Forelimb muscle (tissue), 1 donor: Measurements from ENCODE around the gene SRGAP1. TPM values are rescaled to one million over a fixed set of nuclear protein-coding genes. Genes with fewer than 3 reads are reported as not detected.
"Not testable (repeated sequence)": the region's sequence is repeated elsewhere in the genome, so short reads cannot be mapped to it uniquely, and the experiment has no call there.

Source experiments
- DNase-seq: peaks from one replicate; pipeline ENCODE4 v3.0.0-alpha.2; 2013; ENCODE audit warnings: low read depth
- polyA plus RNA-seq: library from polyadenylated mRNA; unstranded; fragments of 120-200 nt; gene quantifications from one replicate; pipeline ENCODE4 v1.2.1, GENCODE V29; 2013; ENCODE audit not compliant: insufficient read length

The SRGAP1 gene
- polyA plus RNA-seq, 1 donor: 5.9 TPM

DNA sequence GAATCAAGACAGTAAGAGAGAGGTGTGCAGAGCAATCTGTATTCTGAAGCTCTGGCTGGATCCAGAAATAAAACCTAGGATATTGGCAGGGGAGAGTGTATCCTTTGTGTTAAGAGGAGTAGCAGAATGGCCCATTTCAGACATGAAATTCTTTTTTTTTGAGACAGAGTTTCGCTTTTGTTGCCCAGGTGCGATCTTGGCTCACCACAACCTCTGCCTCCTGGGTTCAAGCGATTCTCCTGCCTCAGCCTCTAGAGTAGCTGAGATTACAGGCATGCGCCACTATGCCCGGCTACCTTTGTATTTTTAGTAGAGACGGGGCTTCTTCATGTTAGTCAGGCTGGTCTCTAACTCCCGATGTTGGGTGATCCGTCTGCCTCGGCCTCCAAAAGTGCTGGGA is 6.1 kb upstream of the SRGAP1 start:
- no peak for DNase-seq

DNA sequence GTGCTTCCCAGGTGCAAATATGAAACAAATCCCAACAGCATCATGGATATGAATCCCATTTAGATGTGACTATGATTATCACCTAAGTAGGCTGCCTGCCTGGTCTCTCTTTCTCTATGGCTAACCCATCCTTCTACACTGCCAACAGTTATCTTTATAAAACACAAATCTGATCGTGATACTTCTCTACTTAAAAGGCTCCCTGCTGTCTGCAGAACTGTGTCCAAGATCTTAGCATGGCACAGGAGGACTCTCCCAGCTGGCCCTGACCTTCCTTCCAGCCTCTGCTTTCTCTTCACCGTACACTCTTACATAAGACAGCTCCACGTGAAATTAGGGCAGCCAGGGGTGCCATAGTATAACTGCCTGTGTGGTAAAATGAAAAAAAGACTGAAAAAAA is 3.5 kb upstream of the SRGAP1 start:
- no peak for DNase-seq

DNA sequence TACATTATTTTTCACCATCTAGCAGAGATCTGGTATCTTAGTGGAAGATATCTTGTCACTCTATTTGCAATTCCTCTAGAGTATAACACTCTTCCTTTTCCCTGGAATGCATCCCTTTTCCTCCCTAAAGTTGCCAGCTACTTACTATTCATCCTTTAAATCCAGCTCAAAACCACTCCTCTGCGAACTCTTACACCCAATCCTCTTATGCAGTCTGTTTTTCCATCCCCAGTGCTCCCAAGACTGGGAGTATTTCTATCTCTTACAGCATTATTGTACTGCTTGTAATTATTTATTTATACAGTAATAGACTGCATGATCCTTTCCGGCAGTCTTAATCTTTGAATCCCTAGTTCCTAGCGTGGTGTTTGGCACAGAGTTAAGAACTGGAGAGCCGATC is 2.9 kb upstream of the SRGAP1 start:
- DNase-seq: no peak

DNA sequence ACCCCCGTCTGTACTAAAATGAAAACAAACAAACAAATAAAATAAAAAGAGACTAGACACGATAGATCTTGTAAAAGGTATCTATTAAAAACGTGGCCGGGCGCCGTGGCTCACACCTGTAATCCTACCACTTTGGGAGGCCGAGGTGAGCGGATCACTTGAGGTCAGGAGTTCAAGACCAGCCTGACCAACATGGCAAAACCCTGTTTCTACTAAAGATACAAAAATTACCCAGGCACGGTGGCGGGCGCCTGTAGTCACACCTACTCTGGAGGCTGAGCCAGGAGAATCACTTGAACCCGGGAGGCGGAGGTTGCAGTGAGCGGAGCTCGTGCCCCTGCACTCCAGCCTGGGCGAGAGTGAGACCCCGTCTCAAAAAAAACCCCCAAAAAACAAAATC is 1.8 kb upstream of the SRGAP1 start:
- not testable (repeated sequence) for DNase-seq

DNA sequence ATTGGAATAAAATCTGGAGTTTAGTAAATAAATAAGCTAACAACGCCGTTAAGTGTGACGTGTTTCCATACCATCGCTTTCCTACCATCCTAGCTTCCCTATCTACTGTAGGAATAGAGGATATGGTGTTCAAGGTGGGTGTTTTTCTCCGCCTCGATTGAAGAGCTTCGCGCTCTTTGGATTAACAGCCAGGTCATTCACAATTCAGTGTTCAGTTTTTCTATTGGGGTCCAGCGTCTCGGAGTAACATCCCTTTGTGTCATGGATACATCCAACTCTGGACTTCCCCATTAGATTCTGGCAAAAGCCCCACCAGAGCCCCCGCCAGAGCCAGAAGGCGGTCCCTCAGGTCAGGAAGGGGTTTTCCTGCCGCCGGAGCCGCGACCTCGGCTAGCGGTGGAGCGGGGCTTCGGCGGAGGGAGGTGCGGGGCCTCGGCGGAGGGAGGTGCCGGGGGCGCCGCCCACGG is 1.2 kb upstream of the SRGAP1 start:
- no peak for DNase-seq

DNA sequence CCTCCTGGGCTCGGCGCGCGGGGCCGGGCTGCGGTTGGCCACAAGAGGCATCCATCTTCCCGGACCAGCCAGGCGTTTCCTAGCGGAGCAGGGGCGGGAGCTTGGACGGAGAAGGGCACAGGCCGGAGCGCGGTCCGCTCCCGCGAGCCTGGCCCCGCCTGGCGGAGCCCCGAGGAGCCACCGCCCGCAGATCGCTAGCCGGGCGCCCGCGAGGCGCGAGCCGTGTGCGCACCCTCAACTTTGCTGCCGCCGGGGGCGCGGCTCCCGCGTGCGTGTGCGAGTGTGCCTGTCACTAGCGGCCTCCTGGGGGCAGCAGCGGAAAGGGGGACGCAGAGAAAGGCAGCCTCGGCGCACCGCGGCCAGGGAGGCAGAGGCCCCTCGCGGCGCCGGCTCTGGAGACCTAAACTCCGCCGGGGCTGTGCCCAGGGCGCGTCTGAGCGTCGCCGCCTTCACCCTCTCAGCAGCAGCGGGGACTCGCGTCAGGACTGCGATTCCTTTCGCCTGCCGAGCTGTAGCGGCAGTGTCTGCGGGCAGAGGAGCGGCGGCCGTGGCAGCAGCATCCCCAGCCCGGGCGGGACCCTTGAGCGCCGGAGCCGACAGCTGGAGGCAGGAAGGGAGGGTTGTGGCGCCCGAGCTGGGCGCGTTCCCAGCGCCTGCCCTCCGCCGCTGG is 644 bp upstream of the SRGAP1 start:
- DNase-seq: peak; percentile 74

DNA sequence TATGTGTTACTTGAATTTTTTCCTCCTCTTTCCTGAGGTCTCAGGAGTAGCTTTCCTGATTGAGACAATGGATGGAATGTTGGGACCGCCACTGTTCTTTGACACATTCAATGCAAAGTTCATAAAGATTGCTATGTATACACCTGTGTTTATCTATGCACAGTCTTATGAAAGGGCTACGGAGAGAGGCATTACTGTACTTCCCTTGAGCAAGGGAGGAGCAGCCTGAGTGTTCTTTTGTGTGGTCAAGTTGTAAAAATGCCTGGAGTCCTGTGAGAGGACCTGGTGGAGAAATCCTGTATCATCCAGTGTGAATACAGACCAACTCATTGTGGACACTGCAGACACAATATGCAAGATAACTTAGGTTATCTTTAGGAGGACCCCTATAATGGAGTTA is 1.2 kb downstream of the SRGAP1 start:
- DNase-seq: no peak

DNA sequence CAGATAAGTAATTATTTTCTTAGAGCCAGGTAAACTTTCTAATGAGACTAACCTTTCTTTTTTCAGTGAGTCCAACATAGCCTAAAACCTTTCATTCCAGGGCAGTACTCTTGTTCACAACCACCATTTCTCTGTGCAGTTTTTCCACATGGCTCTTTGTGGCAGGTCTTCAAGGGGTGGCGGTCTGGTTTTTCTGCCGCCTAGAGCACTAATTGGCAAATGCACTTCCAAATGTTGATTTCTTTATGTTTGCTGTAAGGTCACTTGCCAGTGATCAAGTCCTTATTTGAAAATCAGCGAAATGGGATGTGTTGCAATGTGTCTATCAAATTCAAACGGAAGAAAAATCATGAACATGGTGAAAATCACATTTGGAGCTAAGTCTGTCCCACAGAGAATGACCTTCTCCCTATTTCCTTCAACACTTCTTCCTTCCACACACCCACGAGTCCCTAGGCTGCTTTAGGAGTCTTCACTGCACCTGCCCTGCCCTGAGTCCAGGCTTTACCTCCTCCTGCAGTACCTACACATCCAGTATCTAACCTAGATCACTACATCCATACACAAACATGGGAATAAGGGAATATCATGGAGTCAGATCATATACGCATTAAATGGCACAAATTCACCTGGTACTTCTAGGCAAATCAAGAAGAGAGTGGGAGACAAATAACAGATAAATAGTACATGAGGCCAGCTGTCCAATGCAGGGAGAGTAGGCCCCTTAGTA is 1.9 kb downstream of the SRGAP1 start:
- DNase-seq: no peak

DNA sequence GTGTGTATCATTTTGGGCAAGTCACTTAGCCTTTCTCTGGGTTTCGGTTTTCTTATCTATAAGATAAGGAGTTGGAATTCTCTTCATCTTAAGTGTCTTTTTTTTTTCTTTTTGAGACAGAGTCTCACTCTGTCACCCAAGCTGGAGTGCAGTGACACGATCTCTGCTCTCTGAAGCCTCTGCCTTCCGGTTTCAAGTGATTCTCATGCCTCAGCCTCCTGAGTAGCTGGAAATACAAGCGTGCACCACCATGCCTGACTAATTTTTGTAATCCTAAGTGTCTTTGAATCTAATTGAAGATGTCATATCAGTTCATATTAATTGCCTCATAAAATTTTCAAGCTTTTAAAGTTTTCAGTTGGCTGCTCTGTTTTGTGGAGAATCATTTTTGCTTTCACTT is 4.0 kb downstream of the SRGAP1 start:
- no peak for DNase-seq

DNA sequence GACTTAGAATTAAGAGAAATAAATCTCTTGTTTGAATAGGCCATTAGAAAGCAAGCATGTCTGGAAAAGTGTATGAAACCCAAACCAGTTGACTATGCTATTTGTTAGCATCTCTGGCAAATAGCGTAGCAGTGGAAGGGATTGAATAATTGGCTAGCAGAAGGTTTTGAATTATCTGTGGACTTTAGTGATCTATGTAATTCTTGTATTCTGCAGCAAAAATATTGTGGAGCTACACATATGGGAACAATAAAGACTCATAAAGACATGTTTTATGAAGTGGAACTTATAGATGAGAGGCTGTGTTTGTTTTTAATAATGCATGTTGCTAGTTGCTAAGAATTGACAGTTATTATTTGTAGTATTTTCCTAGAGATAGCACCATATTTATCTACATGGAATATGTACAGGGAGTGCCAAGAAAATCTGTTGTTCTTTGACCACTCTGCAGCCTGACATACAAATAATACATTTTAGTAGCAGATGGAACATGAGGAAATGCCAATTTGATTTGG is 4.7 kb downstream of the SRGAP1 start:
- DNase-seq: no peak

DNA sequence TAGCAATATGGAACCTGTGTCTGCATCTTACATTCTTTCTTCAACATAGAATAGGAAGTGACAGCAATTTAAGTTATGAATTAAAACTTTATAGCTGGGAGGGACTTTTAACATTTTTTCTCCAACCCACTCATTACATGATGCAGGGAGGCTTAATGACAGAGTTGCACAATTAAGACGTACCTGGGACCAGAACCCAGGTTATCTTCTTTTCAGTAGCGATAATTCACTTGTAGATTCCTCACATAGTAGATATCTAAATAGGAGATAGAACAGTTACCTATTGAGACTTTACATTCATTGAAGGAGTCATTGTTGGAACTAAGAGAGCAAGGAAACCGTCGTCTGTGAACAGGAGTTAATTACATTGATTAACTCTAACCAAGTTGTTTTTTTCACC is 5.1 kb downstream of the SRGAP1 start:
- no peak for DNase-seq

DNA sequence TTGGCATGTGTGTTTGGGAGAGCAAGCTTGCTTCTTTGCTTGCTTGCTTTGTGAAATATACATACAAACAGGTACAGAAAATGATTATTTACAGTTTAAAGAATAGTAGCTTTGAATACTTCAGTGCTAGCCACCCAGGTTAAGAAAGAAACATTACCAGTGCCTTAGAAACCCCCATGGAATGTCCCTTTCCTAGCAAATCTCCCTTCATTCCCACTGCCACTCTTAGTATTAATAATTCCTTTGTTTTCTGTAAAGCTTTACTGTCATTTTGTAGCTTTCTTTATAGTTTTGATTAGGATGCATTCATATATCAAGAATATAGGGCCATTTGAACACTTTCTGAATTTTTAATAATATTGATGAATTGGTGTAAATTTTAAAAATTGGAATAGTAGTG is 9.5 kb downstream of the SRGAP1 start:
- DNase-seq: no peak

DNA sequence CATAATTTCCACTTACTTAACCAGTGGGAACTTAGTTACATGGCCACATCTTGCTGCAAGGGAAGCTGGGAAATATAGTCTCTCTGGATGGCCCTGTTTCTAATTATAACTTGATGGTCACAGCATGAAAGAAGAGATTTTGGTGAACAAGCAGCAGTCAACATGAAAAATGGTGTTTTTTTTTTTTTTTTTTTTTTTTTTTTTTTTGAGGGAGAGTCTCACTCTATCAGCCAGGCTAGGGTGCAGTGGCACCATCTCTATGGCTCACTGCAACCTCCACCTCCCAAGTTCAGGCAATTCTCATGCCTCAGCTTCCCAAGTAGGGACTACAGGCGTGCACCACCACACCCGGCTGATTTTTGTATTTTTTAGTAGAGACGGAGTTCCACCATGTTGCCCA is 10.8 kb downstream of the SRGAP1 start:
- DNase-seq: no peak

DNA sequence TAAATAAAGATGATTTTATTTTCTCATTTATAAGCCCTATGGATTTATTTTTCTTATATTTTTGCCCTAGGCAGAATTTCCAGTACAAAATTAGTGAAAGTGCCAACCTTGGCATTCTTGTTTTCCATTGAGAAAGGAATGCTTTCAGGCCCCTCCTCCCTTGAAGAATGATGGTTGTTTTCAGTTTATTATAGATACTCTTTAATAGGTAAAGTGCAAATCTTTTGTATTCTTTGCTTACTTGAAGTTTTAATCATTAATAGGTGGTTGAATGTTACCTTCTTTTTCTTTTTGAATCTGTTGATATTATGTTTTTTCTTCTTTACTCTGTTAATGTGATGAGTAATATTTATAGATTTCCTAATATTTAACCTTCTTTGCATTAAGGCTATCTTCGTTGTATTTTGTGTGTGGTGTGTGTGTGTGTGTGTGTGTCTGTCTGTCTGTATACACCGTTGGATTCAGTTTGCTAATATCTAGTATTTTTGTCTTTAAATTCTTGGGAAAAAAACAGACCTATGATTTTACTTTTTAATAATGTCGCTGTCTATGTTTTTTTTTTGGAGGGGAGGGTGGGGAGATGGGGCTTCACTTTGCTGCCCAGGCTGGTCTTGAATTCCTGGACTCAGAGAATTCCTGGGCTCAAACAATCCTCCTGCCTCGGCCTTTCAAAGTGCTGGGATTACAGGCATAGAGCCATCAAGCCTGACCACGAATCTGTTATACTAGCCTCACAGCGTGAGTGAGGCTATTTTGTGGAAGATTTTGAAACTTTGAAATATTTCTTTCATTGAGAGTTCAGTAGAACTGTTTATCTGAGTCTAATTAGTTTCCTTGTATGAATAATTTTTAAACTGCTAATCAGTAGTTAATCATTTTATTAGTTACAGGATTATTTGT is 13.5 kb downstream of the SRGAP1 start:
- DNase-seq: no peak

DNA sequence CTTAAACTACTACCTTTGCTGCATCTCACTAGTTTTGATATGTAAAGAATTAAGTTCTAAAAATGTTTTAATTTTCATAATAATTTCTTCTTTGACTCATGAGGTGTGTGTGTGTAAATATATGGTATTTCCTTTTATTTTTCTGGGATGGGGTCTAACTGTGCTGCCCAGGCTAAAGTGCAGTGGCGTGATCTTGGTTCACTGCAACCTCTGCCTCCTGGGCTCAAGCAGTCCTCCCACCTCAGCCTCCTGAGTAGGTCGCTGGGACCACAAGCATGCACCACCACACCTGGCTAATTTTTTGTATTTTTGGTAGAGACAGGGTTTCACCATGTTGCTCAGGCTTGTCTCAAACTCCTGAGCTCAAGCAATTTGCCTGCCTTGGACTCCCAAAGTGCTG is 15.4 kb downstream of the SRGAP1 start:
- not testable (repeated sequence) for DNase-seq

DNA sequence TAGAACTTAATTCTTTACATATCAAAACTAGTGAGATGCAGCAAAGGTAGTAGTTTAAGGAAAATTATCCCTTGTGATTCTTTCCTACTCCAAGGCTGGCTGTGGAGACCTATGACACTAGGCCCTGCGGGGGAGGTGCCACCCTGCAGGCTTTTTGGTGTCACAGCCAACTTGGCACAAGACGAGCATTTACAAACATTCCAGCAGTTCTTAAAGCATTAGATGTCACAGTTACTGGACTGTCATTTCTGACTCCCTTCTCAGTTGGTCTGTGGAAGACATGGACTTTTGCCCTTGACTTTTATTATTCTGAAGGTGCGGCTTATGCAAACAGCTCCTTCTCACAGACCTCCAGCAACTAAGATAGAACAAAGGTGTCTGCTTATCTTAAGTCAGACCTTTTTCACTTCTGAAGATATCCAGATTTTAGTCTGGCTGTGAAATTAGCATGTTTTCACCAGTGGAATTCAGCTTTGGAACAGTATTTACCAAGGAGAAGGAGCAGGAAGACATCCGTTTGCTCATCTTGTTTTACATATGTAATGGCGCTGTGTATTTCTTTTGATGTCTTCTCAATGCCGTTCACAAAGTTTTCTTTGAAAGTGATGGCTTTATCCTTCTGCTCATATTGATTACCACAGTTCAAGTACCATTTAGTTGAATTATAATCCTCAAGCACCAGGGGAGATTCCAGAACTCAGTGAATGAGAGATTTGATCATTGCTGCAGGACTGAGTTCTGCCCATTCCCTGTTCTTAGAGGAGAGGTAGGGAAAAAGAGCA is 17.9 kb downstream of the SRGAP1 start:
- no peak for DNase-seq

DNA sequence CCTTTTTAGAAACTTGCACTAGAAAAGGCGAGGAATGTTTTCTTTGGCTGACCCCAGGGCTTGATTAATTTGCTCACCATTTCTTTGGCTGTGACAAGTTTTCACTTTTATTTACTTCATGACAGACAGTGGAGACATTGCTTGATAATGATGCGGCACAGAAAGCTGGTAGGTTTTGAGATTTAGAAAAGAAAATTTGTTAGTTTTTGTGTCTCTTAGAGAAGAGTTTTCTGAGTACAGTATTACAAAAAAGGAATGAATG is 18.4 kb downstream of the SRGAP1 start:
- DNase-seq: no peak

DNA sequence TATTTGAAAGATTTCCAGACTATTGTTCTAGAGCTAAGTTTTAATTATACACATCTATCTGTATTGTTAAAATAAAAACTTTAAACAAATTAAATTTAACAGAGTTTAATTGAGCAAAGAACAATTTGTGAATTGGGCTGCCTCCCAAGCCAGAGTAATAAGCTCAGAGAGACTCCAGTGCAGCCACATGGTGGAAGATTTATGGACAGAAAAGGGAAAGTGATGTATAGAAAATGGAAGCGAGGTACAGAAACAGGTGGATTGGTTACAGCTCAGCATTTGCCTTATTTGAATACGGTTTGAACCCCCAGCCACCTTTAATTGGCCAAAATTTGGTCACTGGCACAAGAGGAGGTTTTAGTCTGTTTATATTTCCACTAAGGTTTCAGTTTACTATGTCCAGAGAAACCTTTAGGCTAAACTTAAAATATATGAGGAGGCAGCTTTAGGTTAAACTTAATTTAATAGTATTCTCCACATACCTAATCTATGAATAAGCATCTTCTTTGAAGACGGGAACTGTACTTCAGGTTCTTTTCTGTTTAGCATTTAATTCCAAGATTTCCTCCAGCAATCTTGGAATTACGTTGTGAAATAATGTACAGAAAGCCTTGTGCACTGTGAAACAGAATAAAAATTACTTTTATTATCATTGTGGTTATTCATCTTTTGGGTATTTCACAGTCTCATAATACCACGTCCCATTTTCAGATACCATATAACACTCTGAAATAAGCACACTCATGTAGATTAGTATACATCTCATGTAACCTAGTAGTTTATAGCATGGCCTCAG is 19.4 kb downstream of the SRGAP1 start:
- DNase-seq: no peak

DNA sequence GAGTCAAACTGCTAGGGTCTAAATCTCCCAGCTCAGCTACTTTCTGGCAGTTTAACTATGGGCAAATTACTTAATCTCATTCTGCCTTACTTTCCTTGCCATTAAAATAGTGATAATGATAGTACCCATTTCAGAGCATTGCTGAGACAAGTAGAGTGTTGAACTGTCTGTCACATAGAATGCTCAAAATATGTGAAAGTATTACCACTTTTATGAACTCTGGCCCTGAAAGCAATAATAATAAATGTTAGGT is 19.9 kb downstream of the SRGAP1 start:
- no peak for DNase-seq

DNA sequence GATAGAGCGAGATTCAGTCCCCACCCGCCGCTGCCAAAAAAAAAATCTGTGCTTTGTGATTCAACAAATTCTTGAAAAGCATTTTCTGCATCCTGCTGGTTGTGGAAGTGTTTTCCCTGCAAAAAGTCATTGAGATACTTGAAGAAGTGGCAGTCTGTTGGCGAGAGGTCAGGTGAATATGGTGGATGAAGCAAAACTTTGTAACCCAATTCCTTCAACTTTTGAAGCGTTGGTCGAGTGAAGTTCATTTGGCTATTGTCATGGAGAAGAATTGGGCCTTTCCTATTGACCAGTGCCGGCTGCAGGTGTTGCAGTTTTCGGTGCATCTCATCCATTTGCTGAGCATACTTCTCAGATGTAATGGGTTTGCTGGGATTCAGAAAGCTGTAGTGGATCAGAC is 20.9 kb downstream of the SRGAP1 start:
- no peak for DNase-seq

DNA sequence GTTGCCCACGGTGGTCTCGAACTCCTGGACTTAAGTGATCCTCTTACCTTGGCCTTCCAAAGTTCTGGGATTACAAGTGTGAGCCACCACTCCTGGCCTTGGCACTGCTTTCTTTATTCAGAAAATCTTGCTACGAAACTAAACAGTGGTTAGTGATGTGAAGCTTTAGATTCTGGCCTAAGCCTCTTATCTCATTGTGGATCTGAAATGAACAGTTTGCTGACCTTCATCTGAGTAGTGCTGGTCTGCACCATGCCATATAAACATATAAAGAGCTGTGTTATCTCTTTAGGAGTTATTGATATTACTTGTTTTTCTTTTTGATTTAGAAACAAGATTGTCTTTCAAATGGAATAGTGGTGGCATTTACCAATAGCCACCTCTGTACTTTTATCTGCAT is 22.6 kb downstream of the SRGAP1 start:
- DNase-seq: no peak
